HG03565 (cell line): ENCODE measurements around the gene CIAO3.

ENCODE experiments used
- ATAC-seq: cut with Tn5 transposase; IDR thresholded peaks from one replicate; pipeline ENCODE4 v1.9.1; 2021; ENCODE audit warnings: mild to moderate bottlenecking, moderate library complexity; ENCODE audit not compliant: unreplicated experiment

CIAO3 gene

GRCh38 chr16:736936-737481, 3.8 kb downstream of the CIAO3 start:
- ATAC-seq = no peak

- no peak for ATAC-seq
These were observed 4.8 kb downstream of the CIAO3 start for GRCh38 chr16:735982-736453.

GRCh38 chr16:734981-735881, 5.6 kb downstream of the CIAO3 start:
- no peak for ATAC-seq

- ATAC-seq = no peak
These were observed 6.4 kb downstream of the CIAO3 start for GRCh38 chr16:734208-734980.

- no peak for ATAC-seq
These were observed 7.2 kb downstream of the CIAO3 start for GRCh38 chr16:733382-734207.

- no peak for ATAC-seq
These were observed 7.9 kb downstream of the CIAO3 start for GRCh38 chr16:732936-733335.

GRCh38 chr16:732332-732731, 8.5 kb downstream of the CIAO3 start:
- ATAC-seq = no peak

- no peak for ATAC-seq
These were observed 9.9 kb downstream of the CIAO3 start for GRCh38 chr16:730666-731509.

GRCh38 chr16:729768-730665, 10.8 kb downstream of the CIAO3 start:
- ATAC-seq = no peak

- ATAC-seq = no peak
These were observed 11.7 kb downstream of the CIAO3 start for GRCh38 chr16:728890-729744.

GRCh38 chr16:728131-728889, 12.5 kb downstream of the CIAO3 start:
- no peak for ATAC-seq

- ATAC-seq = no peak
These were observed 13.4 kb downstream of the CIAO3 start for GRCh38 chr16:727291-727977.

GRCh38 chr16:726438-727290, 14.1 kb downstream of the CIAO3 start, which contains the start of the genes CCDC78 and HAGHL:
CCDC78 (minus strand) TSS chr16:726443; CDS start chr16:726367, 76 bp downstream.
HAGHL (plus strand) TSS chr16:727106; CDS start chr16:727510, 404 bp downstream.
- no peak for ATAC-seq

- no peak for ATAC-seq
These were observed 14.7 kb downstream of the CIAO3 start for GRCh38 chr16:726188-726437.

GRCh38 chr16:725463-726187, 15.2 kb downstream of the CIAO3 start:
- ATAC-seq = no peak
